ENCODE results near the gene UNC13C.

The UNC13C gene

DNA sequence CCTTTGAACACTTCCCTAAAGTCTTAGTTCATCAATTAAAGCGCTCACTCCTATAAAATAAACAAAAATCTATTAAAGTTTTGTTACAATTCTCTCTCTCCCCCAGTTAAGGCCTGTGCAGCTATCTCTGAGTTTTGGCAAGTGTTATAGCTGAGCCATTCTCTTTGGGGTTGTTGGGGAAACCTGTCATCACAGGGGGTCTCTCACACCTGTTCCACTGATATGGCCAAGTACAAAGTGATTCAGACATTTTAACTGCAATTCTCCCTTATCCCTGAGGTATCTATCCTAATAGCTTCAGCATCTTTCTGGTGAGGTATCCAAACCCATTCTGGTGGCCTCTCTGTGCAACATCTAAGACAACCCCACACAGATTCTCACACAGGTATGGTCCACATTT, 116.4 kb downstream of the UNC13C start:
- no peak for DNase-seq (ENCODE audit: low read depth, low spot score)
- no peak overlapping the region for H3K4me3 ChIP-seq (ENCODE audit: low read length)

GRCh38 chr15:54097019-54097418, 118.8 kb downstream of the UNC13C start:
- DNase-seq (ENCODE audit: low read depth, low spot score), result no peak
- H3K4me3 ChIP-seq (ENCODE audit: low read length), result no peak overlapping the region

DNA sequence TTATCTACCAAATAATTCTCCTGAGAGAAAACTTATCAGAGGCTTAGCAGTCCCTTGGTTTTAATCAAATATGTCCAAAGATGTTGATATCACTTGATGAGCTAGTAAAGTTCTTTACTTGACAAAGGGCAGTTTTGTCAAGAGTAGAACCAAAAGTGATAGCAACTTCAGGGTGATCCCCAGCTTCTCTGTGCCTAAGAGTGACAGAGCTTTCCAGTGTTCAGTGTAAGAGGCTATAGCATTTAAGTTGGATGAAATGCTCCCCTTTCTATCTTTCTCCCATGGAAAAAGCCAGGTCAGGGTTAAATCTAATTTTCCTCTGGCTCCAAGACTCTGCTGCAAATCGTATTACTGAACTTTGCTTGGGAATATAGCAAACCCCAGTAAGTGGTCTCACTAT, 120.8 kb downstream of the UNC13C start:
- DNase-seq (ENCODE audit: low read depth, low spot score), result no peak
- H3K4me3 ChIP-seq (ENCODE audit: low read length), result no peak overlapping the region

- DNase-seq (ENCODE audit: low read depth, low spot score), result no peak
- no peak overlapping the region for H3K4me3 ChIP-seq (ENCODE audit: low read length)
Measured at GRCh38 chr15:54101664-54102270, 123.5 kb downstream of the UNC13C start.

- DNase-seq (ENCODE audit: low read depth, low spot score), result no peak
- H3K4me3 ChIP-seq (ENCODE audit: low read length), result no peak overlapping the region
Measured at GRCh38 chr15:54102704-54103103, 124.5 kb downstream of the UNC13C start.

DNA sequence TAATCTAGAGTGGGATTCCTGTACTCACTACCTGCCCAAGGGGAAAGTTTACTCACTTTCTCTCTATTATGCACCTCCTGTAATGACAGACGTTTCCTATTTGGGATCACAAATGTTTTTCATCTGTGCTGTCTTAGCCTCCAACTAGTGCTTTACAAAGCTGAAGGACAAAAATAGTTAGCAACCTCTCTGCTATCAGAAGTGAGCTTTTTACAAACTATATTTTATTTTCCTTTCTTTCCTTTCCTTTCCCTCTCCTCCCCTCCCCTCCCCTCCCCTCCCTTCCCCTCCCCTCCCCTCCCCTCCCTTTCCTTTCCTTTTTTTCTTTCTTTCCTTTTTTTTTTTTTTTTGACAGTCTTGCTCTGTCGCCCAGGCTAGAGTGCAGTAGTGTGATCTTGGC, 130.8 kb downstream of the UNC13C start:
- no peak for DNase-seq (ENCODE audit: low read depth, low spot score)
- no peak overlapping the region for H3K4me3 ChIP-seq (ENCODE audit: low read length)

DNA sequence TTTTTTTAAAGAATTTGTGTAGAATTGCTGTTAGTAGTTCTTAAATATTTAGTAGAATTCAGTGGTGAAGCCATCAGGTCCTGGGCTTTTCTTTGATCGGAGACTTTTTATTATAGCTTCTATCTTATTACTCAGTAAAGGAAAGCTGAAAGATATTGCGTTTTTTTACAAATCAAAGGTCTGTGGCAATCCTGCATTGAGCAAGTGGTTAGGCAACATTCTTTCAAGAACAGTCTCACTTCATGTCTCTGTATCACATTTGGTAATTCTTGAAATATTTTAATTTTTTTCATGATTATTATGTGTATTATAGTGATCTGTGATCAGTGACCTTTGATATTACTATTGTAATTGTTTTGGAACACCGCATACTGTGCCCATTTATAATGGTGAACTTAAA, 140.8 kb downstream of the UNC13C start:
- no peak for DNase-seq (ENCODE audit: low read depth, low spot score)
- H3K4me3 ChIP-seq (ENCODE audit: low read length), result no peak overlapping the region

DNA sequence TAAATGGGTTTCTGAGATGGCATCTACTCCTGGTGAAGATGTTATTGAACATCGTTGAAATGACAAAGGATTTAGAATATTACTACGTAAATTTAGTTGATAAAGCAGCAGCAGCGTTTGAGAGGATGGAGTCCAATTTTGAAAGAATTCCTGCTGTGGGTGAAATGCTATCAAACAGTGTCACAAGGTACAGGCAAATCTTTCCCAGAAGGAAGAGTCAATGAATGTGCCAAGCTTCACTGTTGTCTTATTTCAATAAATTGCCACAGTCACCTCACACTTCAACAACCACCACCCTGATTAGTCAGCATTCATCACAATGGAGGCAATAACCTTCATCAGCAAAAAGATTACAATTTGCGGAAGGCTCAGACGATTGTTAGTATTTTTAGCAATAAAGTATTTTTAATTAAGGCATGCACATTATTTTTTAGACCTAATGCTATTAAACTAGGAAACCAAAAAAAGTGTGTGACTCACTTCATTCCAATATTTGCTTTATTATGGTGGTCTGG, 142.8 kb downstream of the UNC13C start:
- no peak overlapping the region for H3K4me3 ChIP-seq (ENCODE audit: low read length)
- no peak for DNase-seq (ENCODE audit: low read depth, low spot score)

- no peak overlapping the region for H3K4me3 ChIP-seq (ENCODE audit: low read length)
Measured at GRCh38 chr15:54127574-54127973, 149.3 kb downstream of the UNC13C start.

GRCh38 chr15:54131410-54131809, 153.2 kb downstream of the UNC13C start:
- DNase-seq (ENCODE audit: low read depth, low spot score), result no peak
- H3K4me3 ChIP-seq (ENCODE audit: low read length), result no peak overlapping the region

More at GRCh38 chr15:54127574-54127973, 149.3 kb downstream of the UNC13C start:
- DNase-seq (ENCODE audit: low read depth, low spot score), result no peak

DNA sequence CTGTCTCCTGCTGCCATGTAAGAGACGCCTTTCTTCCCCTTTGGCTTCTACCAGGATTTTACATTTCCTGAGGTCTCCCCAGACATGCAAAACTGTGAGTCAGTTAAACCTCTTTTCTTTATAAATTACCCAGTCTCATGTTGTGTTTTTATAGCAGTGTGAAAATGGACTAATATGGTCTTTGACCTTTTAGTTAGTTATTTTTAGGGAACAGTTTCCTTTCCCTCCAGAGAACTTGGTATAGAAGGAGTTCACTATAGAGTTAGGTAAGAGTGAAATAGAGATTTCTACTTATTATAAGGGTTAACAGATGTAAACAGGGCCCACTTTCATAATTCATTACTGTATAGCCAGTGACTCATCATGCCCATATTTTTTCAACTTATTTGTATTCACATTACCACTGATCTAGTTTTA, 170.9 kb downstream of the UNC13C start:
- H3K4me3 ChIP-seq (ENCODE audit: low read length), result no peak overlapping the region
- DNase-seq (ENCODE audit: low read depth, low spot score), result no peak

DNA sequence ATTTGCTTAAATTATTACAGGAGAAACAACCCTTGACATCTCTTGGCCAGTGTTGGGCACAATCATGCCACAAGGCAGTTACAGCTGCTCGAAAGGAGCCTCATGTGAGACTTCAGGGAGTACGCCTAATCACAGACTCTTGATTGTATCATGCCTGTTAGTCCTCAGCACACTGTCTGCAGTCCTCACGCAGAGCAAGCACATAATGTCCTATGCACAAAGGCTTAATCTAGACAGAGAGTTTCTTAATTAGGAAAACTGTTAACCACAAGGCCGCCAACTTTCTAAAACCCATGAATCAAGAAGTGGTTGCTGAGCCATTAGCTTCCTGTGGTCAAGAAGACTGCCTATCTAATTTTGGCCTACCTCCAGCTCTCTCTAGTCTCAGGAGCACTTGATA, 172.0 kb downstream of the UNC13C start:
- H3K4me3 ChIP-seq (ENCODE audit: low read length), result no peak overlapping the region
- no peak for DNase-seq (ENCODE audit: low read depth, low spot score)

GRCh38 chr15:54159012-54159411, 180.8 kb downstream of the UNC13C start:
- H3K4me3 ChIP-seq (ENCODE audit: low read length), result no peak overlapping the region
- DNase-seq (ENCODE audit: low read depth, low spot score), result no peak

DNA sequence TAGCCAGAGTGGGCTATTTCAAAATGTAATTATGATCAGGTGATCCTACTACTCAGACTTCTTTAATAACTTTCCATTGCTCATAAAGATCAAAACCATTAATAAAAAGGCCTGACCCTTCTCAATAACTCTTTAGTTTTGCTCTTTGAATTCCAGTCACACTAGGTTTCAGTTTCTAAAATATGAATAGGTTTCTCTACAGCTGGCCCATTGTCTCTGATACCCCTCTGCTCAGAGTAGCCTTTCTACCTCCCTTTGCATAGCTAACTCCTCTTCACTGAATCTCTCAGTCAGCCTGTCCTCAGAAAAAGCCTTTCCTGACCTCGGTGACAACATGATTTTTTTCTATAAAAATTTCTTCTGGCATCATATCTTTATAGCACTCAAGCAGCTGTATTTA, 209.1 kb downstream of the UNC13C start:
- no peak overlapping the region for H3K4me3 ChIP-seq (ENCODE audit: low read length)
- no peak for DNase-seq (ENCODE audit: low read depth, low spot score)

GRCh38 chr15:54197995-54198394, 219.8 kb downstream of the UNC13C start:
- H3K4me3 ChIP-seq (ENCODE audit: low read length), result no peak overlapping the region
- DNase-seq (ENCODE audit: low read depth, low spot score), result no peak

GRCh38 chr15:54206586-54207321, 228.5 kb downstream of the UNC13C start:
- no peak for DNase-seq (ENCODE audit: low read depth, low spot score)
- no peak overlapping the region for H3K4me3 ChIP-seq (ENCODE audit: low read length)

DNA sequence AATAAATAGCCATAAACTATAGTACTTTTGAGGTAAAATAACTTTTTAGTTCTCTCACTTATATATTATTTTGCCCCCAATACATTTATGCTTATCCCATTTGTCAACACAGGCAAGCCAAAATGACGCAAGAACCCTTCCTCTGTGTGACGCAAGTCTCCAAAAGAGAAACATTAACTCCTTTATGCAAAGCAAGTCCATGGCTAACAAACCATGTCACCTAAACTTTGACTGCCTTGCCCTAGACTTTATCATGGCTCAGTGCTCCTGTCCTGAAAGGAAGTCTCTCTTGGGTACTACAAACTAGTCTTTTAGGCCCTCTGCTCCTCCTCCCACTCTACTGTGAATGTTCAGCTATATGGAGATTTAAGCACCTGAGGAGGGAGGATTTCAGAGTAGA, 230.5 kb downstream of the UNC13C start:
- DNase-seq (ENCODE audit: low read depth, low spot score), result no peak
- H3K4me3 ChIP-seq (ENCODE audit: low read length), result no peak overlapping the region

DNA sequence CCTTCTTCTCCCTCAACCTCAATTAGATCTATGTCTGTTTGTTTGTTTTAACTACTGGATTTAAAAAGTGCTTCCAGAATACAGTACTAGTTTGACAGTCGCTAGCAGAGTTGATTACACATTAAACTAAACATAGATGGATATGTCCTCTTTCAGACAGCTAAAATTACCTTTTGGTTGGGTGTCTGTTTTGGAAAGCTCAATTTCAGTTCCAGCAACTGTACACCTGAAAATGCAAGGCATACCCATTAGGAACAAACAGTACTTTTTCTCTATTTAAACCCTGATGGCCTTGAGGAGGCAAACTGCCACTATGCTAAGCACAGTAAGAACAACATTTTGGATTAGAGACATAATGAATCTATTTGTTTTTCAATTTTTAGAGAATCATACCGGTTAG, 234.4 kb downstream of the UNC13C start:
- H3K4me3 ChIP-seq (ENCODE audit: low read length), result no peak overlapping the region
- no peak for DNase-seq (ENCODE audit: low read depth, low spot score)

- no peak for DNase-seq (ENCODE audit: low read depth, low spot score)
- H3K4me3 ChIP-seq (ENCODE audit: low read length), result no peak overlapping the region
Measured at GRCh38 chr15:54226455-54226854, 248.2 kb downstream of the UNC13C start.

GRCh38 chr15:54227569-54227968, 249.3 kb downstream of the UNC13C start:
- no peak overlapping the region for H3K4me3 ChIP-seq (ENCODE audit: low read length)
- no peak for DNase-seq (ENCODE audit: low read depth, low spot score)

- no peak overlapping the region for H3K4me3 ChIP-seq (ENCODE audit: low read length)
- DNase-seq (ENCODE audit: low read depth, low spot score), result no peak
Measured at GRCh38 chr15:54250326-54250725, 272.1 kb downstream of the UNC13C start.

Data from Jurkat, Clone E6-1 (cell line).